Spleen (tissue), 11 donors: ENCODE data around the gene ST3GAL4. TPM values are rescaled to one million over a fixed set of nuclear protein-coding genes. Genes with fewer than 3 reads are reported as not detected.

Source experiments
- DNase-seq: peaks from one replicate; pipeline ENCODE4 v3.0.0-alpha.2; 2020
- H3K27ac ChIP-seq, 8 donors: fragments of 200-600 bp; sonication (generic) in 7 of 8; 1 replicate in 4 of 8; 2 replicates in 4 of 8; pipeline versions ENCODE4 v1.5.0 to v1.8.0; 2016 to 2021; ENCODE audit warnings: inconsistent platforms in 4 of 8, mild to moderate bottlenecking in 4 of 8, moderate library complexity in 1 of 8
- H3K27me3 ChIP-seq, 7 donors: fragments of 200-600 bp; sonication (generic) in 6 of 7; replicated peaks in 1 of 7; 1 replicate in 4 of 7; 2 replicates in 3 of 7; pipeline versions ENCODE4 v1.5.0 to v1.8.0; 2016 to 2021; ENCODE audit warnings: inconsistent platforms in 3 of 7, mild to moderate bottlenecking in 1 of 7
- H3K36me3 ChIP-seq, 6 donors: fragments of 200-600 bp; sonication (generic) in 5 of 6; 1 replicate in 4 of 6; 2 replicates in 2 of 6; pipeline versions ENCODE4 v1.5.0 to v1.8.0; 2016 to 2021; ENCODE audit warnings: inconsistent platforms in 2 of 6
- H3K4me1 ChIP-seq, 6 donors: fragments of 200-600 bp; sonication (generic) in 5 of 6; 1 replicate in 3 of 6; 2 replicates in 3 of 6; pipeline versions ENCODE4 v1.5.0 to v1.8.0; 2016 to 2021; ENCODE audit warnings: inconsistent platforms in 3 of 6
- H3K4me3 ChIP-seq, 8 donors: fragments of 200-600 bp; sonication (generic) in 7 of 8; 1 replicate in 4 of 8; 2 replicates in 4 of 8; pipeline versions ENCODE4 v1.5.0 to v1.8.0; 2016 to 2021; ENCODE audit warnings: inconsistent platforms in 4 of 8, mild to moderate bottlenecking in 4 of 8, moderate library complexity in 2 of 8
- H3K9me3 ChIP-seq, 8 donors: fragments of 200-600 bp; sonication (generic) in 7 of 8; 1 replicate in 4 of 8; 2 replicates in 4 of 8; pipeline versions ENCODE4 v1.5.0 to v1.8.0; 2016 to 2021; ENCODE audit warnings: inconsistent platforms in 4 of 8
- POLR2A ChIP-seq, 3 donors: fragments of 450-650 bp; IDR thresholded peaks; one replicate each; pipeline ENCODE4 v1.5.1; 2017; ENCODE audit warnings: antibody characterized with exemption in 3 of 3, mild to moderate bottlenecking in 1 of 3
- POLR2AphosphoS5 ChIP-seq, 3 donors: sonication (generic); formaldehyde crosslinking; IDR thresholded peaks; one replicate each; pipeline ENCODE4 v1.5.1; 2017; ENCODE audit warnings: antibody characterized with exemption in 3 of 3
- WGBS, 5 donors: extraction: QIAGEN DNeasy Blood & Tissue Kit in 3 of 5; methylation state at CpG; one replicate each; pipeline versions ENCODE4 v1.1.5 to v1.1.7; 2013 to 2018; 5-methylcytosine and 5-hydroxymethylcytosine counted together
- intact Hi-C: fragments of 100-400 bp; cut with DNase I; formaldehyde crosslinking; loops from one replicate; pipeline ENCODE4 v1.15.0; 2023; ENCODE audit warnings: low total_unique reads
- polyA plus RNA-seq, 3 donors: library from polyadenylated mRNA; stranded (reverse); fragments of 200-250 nt; gene quantifications; one replicate each; pipeline ENCODE4 v1.2.1, GENCODE V29; 2013
- total RNA-seq, 7 donors: library from RNA; depleted of rRNA in 3 of 7; stranded (reverse); fragments of >200 nt in 3 of 7; fragmentation: NEBNext Ultra II Directional in 4 of 7; extraction: Animal tissue kit (Norgen Biotek cat#: 25700) in 4 of 7; gene quantifications; one replicate each; pipeline versions ENCODE4 v1.1.0 to v1.2.1, GENCODE V29; 2016 to 2021
- TF ChIP-seq, protein P1 (sequence below), 11 experiments: fragments of 200-600 bp in 7 of 11; fragments of 450-650 bp in 4 of 11; sonication (generic) in 4 of 11; IDR thresholded peaks in 8 of 11; conservative IDR thresholded peaks in 3 of 11; 1 replicate in 7 of 11; 2 replicates in 4 of 11; pipeline versions ENCODE4 v1.4.0 to v1.8.0; 2016 to 2021; ENCODE audit warnings: antibody characterized with exemption in 11 of 11, inconsistent platforms in 4 of 11, mild to moderate bottlenecking in 1 of 11
- donor health status: healthy with polysubstance abuse.
- donor health status: DM: no; HTN: no; CAD: no; lungs with moderate emphysema.
- donor health status: DM: no; HTN: no; CAD: no.
- donor health status: Bipolar disorder and iron deficiency.
- donor health status: healthy.
- donor health status: DM: no; HTN: no; CAD: no.
- donor health status: DM: yes; HTN: yes; CAD: no.

Gene ST3GAL4
- total and polyA plus RNA-seq, 10 donors = 12.8 to 102 (median 47.4) TPM

DNA sequence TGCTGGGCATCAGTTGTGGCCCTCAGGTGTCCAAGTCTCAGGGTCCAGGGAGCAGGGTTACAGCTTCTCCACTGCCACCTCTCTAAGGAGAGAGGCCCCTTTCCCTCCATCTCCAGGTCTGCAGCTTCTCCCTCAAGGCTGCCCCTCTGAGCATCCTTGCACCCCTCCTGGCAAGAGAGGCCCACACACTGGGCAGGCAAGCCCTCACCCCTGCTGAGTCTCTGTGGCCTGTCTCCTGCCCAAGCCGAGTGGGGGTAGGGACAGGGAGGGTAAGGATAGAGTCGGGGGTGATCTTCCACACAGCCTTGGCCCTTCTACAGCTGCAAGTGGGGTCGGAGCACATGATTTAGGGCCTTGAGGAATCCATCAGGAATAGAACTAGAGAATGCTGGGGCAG is 76.6 kb downstream of the ST3GAL4 start:
- Histone ChIP-seq H3K27ac (peak overlapping the region in 7 of 8 donors; percentile 65 to 84 (median 72)), H3K36me3 (no peaks in the 10 kb centered on the region), H3K4me1 (peaks cover 11 to 71% (median 37%) of the 10 kb centered on the region in 6 donors), H3K9me3 (no peaks in the 10 kb centered on the region), H3K27me3 (peaks cover 0 to 5% (median 0%) of the 10 kb centered on the region in 7 donors), H3K4me3 (no peak overlapping the region)
- intact Hi-C loops = no loop called here
- 53 to 85% (median 69%) methylated on average over 3 of the region's 3 CpGs for WGBS, 5 donors
- TF ChIP-seq POLR2A (IDR thresholded peaks at IDR 0.05) (no peak), POLR2AphosphoS5 (IDR thresholded peaks at IDR 0.05) (peak in 1 of 3 donors; percentile 20)
- TF ChIP-seq, protein P1, sequence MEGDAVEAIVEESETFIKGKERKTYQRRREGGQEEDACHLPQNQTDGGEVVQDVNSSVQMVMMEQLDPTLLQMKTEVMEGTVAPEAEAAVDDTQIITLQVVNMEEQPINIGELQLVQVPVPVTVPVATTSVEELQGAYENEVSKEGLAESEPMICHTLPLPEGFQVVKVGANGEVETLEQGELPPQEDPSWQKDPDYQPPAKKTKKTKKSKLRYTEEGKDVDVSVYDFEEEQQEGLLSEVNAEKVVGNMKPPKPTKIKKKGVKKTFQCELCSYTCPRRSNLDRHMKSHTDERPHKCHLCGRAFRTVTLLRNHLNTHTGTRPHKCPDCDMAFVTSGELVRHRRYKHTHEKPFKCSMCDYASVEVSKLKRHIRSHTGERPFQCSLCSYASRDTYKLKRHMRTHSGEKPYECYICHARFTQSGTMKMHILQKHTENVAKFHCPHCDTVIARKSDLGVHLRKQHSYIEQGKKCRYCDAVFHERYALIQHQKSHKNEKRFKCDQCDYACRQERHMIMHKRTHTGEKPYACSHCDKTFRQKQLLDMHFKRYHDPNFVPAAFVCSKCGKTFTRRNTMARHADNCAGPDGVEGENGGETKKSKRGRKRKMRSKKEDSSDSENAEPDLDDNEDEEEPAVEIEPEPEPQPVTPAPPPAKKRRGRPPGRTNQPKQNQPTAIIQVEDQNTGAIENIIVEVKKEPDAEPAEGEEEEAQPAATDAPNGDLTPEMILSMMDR (IDR thresholded peaks at IDR 0.05 in 8 of 11, conservative IDR thresholded peaks at IDR 0.05 in 3 of 11) = no peak
- no peak for DNase-seq

DNA sequence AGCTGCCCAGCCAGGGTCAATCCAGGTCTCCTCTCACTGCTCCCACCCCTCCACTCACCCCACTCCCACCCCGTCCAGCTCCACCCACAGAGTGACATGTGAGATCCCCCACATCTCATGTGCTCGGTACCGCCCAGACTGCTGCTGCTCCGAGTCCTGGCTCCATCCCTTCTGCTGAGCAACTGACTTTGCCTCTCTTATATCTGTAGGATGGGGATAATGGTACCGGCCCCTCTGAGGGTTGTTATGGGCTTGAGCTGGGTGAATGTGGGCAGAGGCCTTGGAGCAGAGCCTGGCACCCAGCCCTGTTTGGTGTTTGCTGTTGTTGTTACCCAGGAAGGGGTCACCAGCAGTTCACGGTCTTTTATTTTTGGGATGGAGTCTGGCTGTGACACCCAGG is 77.0 kb downstream of the ST3GAL4 start:
- intact Hi-C loops = no loop called here
- WGBS, 5 donors = 79 to 87% (median 84%) methylated on average over 6 of the region's 6 CpGs
- Histone ChIP-seq H3K27me3 (peaks cover 0 to 5% (median 0%) of the 10 kb centered on the region in 7 donors), H3K9me3 (no peaks in the 10 kb centered on the region), H3K27ac (peak overlapping the region in 7 of 8 donors; percentile 15 to 84 (median 72)), H3K4me3 (no peak overlapping the region), H3K36me3 (no peaks in the 10 kb centered on the region), H3K4me1 (peaks cover 8 to 66% (median 34%) of the 10 kb centered on the region in 6 donors)
- no peak for DNase-seq
- TF ChIP-seq, protein P1 (IDR thresholded peaks at IDR 0.05 in 8 of 11, conservative IDR thresholded peaks at IDR 0.05 in 3 of 11) = no peak
- no peak for TF ChIP-seq POLR2AphosphoS5 (IDR thresholded peaks at IDR 0.05)
- TF ChIP-seq POLR2A (IDR thresholded peaks at IDR 0.05) = no peak

DNA sequence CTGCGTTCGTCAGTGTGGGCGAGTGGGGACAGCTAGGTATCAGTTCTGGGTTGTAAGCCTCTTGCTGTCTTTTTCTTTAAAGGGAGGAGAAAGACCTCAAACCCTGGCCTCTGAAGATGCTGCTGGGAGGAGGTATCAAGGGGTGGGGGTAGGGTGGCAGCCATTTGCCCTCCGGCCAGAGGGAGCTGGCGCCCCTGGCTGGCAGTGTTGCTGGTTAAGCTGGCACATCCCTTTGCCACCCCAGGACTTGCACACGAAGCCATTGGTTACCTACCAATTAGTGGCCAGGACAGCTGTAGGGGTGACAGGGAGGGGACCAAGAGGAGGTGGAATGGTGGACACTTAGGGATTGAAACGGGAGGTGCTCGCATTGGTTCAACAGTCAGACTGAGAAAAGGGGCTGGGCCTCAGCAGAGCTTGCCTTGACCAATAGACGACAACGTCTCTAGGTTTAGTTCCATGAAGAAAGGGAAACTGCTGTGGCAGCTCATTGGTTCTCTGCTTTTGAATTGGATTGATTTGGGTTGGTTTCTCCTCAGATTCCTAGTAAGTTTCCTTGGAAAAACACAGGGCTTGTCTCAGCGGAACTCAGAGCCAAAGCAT is 77.9 kb downstream of the ST3GAL4 start:
- intact Hi-C loops = no loop called here
- H3K4me1 ChIP-seq = peaks cover 8 to 68% (median 34%) of the 10 kb centered on the region in 6 donors
- TF ChIP-seq, protein P1 (IDR thresholded peaks at IDR 0.05 in 8 of 11, conservative IDR thresholded peaks at IDR 0.05 in 3 of 11) = no peak
- TF ChIP-seq POLR2AphosphoS5 (IDR thresholded peaks at IDR 0.05) (no peak), POLR2A (IDR thresholded peaks at IDR 0.05) (no peak)
- H3K27ac ChIP-seq = peak overlapping the region in 7 of 8 donors; percentile 15 to 84 (median 72)
- no peak for DNase-seq
- no peaks in the 10 kb centered on the region for H3K9me3 ChIP-seq
- 80 to 92% (median 86%) methylated on average over 11 of the region's 11 CpGs for WGBS, 5 donors
- H3K36me3 ChIP-seq = no peaks in the 10 kb centered on the region
- no peak overlapping the region for H3K4me3 ChIP-seq
- H3K27me3 ChIP-seq = peaks cover 0 to 5% (median 0%) of the 10 kb centered on the region in 7 donors
